ENCODE measurements around the gene UGCG. TPM values are rescaled to one million over a fixed set of nuclear protein-coding genes. Genes with fewer than 3 reads are reported as not detected.
A peak's percentile ranks its signal among the peaks of the same experiment; 100 is the strongest.

The UGCG gene
- total RNA-seq, 1 experiment from 2014 or later, result 27.6 TPM

DNA sequence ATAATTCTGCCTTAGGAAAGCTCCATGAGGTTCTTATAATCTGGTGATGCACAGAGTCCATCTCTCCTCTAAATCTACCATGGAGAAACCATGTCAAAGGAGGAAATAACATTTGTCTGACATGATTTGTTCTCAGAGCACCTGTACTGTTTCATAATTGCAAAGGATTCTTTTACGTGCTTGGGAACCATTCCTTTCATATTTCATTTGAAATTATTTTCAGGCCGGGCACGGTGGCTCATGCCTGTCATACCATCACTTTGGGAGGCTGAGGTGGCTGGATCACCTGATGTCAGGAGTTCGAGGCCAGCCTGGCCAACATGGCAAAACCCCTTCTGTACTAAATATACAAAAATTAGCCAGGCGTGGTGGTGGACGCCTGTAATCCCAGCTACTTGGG is 65.4 kb downstream of the UGCG start:
- no peak for DNase-seq
- H3K27me3 ChIP-seq (ENCODE audit: control insufficient read depth, insufficient read depth, low read length), result no peaks in the 10 kb centered on the region
- no peaks in the 10 kb centered on the region for H3K36me3 ChIP-seq (replicated peaks; ENCODE audit: control insufficient read depth, insufficient read depth, low read length)
- H3K4me3 ChIP-seq (ENCODE audit: insufficient read depth, low read depth, low read length), result no peak overlapping the region

DNA sequence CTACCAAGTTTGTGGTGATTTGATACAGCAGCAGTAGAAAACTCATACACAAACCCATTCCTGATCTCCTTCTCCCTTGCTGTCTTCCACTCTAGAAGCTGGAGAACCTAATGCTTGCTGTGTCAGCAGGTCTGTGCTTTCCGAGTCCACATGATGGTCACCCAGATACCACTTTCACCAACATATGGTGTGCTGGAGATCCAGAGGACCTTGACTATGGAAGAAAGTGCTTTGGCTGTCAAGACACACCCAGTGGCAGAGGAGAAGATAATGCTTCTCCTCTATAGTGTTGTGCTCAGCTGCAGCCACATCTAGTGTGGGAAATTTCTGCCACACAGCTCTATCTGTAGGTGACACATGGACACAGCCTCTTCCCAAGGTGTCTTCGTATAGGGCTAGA is 67.4 kb downstream of the UGCG start:
- Histone ChIP-seq H3K36me3 (replicated peaks; ENCODE audit: control insufficient read depth, insufficient read depth, low read length) (no peaks in the 10 kb centered on the region), H3K27me3 (ENCODE audit: control insufficient read depth, insufficient read depth, low read length) (no peaks in the 10 kb centered on the region), H3K4me3 (ENCODE audit: insufficient read depth, low read depth, low read length) (no peak overlapping the region)
- no peak for DNase-seq

DNA sequence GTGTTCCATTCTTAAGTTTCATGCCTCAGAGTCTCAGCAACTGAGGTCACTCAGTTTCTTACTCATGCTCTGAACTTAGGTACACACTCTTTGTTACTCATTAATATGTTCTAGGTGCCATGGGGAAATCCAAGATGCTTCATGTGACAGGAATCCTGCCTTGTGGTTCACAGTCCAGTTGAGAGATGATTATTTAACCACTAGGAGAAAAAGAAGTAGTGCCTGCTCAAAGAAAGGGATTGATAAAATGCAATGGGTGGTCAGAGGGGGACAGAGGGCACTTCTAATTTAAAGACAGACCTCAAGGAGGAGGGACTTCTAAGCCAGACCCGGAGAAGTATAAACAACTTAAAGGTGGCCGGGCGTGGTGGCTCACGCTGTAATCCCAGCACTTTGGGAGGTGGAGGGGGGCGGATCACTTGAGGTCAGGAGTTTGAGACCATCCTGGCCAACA is 69.0 kb downstream of the UGCG start:
- no peak for DNase-seq
- Histone ChIP-seq H3K4me3 (ENCODE audit: insufficient read depth, low read depth, low read length) (no peak overlapping the region), H3K36me3 (replicated peaks; ENCODE audit: control insufficient read depth, insufficient read depth, low read length) (no peaks in the 10 kb centered on the region), H3K27me3 (ENCODE audit: control insufficient read depth, insufficient read depth, low read length) (no peaks in the 10 kb centered on the region)

DNA sequence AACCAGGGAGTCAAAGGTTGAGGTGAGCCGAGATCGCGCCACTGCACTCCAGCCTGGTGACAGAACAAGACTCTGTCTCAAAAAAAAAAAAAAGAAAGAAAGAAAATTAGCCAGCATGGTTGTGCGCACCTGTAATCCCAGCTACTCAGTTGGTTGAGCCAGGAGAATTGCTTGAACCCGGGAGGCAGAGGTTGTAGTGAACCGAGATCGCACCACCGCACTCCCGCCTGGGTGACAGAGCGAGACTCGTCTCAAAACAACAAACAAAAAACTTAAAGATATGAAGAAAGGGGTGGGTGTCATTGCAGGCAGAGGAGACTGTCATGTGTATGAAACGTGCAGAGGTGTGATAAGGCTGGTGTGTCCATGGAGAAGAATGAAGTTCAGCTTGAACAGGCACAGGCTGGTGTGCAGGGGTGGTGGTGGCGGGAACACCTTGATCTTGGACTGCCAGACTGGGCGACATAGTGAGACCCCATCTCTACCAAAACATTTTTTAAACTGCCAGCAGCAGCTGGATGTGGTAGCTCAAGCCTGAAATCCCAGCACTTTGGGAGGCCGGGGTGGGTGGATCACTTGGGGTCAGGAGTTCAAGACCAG is 69.6 kb downstream of the UGCG start:
- no peak overlapping the region for H3K4me3 ChIP-seq (ENCODE audit: insufficient read depth, low read depth, low read length)
- H3K36me3 ChIP-seq (replicated peaks; ENCODE audit: control insufficient read depth, insufficient read depth, low read length), result no peaks in the 10 kb centered on the region
- no peaks in the 10 kb centered on the region for H3K27me3 ChIP-seq (ENCODE audit: control insufficient read depth, insufficient read depth, low read length)
- DNase-seq, result no peak

DNA sequence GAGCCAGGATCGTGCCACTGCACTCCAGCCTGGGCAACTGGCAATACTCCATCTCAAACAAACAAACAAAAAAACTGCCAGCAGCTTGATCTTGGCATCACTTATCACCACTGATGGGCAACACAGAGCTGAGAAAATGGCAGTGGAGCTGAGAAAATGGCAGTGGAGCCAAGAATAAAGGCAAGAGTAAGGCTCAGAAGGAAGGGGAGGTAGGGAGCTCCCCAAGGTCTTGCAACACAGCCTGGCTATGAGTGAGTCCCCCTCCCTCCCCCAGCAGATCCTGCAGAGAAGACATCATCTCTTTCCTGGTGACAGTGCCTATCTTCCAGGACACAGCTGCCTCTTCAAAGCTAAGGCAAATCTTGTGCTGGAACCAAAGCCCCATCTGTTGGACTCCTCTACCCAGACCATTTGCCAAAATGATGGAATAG is 70.3 kb downstream of the UGCG start:
- Histone ChIP-seq H3K36me3 (replicated peaks; ENCODE audit: control insufficient read depth, insufficient read depth, low read length) (no peaks in the 10 kb centered on the region), H3K4me3 (ENCODE audit: insufficient read depth, low read depth, low read length) (no peak overlapping the region), H3K27me3 (ENCODE audit: control insufficient read depth, insufficient read depth, low read length) (no peaks in the 10 kb centered on the region)
- no peak for DNase-seq

DNA sequence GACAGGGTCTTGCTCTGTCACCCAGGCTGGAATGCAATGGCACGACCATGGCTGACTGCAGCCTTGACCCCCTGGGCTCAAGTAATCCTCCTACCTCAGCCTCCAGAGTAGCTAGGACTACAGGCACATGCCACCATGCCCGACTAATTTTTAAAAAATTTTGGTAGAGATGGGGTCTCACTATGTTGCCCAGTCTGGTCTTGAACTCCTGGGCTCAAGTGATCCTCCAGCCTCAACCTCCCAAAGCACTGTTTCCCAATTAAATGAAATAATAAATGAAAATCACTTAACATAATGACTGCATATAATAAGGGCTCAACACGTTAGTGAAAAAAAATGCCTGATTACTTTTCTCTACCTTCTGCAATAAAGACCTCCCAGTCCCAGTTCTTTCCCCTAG is 71.0 kb downstream of the UGCG start:
- no peak overlapping the region for H3K4me3 ChIP-seq (ENCODE audit: insufficient read depth, low read depth, low read length)
- H3K36me3 ChIP-seq (replicated peaks; ENCODE audit: control insufficient read depth, insufficient read depth, low read length), result no peaks in the 10 kb centered on the region
- DNase-seq, result no peak
- no peaks in the 10 kb centered on the region for H3K27me3 ChIP-seq (ENCODE audit: control insufficient read depth, insufficient read depth, low read length)

DNA sequence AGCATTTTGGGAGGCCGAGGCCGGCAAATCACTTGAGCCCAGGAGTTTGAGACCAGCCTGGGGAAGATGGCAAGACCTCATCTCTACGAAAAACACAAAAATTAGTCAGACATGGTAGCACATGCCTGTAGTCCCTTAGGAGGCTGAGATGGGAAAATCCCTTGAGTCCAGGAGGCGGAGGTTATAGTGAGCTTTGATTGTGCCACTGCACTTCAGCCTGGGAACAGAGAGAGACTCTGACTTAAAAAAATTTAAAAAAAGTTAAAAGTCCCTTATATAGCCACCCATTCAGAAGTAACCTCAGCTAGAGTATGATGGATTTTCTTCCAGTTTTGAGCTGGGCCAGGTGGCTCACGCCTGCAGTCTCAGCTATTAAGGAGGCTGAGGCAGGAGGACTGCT is 72.4 kb downstream of the UGCG start:
- no peak for DNase-seq
- Histone ChIP-seq H3K4me3 (ENCODE audit: insufficient read depth, low read depth, low read length) (no peak overlapping the region), H3K27me3 (ENCODE audit: control insufficient read depth, insufficient read depth, low read length) (no peaks in the 10 kb centered on the region), H3K36me3 (replicated peaks; ENCODE audit: control insufficient read depth, insufficient read depth, low read length) (no peaks in the 10 kb centered on the region)

DNA sequence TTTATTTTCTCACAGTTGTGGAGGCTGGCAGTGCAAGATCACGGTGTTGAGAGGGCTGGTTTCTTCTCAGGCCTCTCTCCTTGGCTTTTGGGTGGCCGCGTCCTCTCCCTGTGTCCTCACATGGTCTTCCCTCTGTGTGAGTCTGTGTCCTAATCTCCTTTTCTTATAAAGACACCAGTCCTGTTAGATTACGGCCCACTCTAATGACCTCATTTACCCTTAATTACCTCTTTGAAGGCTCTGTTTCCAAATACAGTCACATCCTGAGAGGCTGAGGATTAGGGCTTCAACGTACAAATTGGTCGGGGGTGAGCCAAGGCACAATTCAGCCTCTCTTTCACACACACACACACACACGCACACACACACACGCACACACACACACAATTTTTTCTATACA is 73.0 kb downstream of the UGCG start:
- Histone ChIP-seq H3K4me3 (ENCODE audit: insufficient read depth, low read depth, low read length) (no peak overlapping the region), H3K27me3 (ENCODE audit: control insufficient read depth, insufficient read depth, low read length) (no peaks in the 10 kb centered on the region), H3K36me3 (replicated peaks; ENCODE audit: control insufficient read depth, insufficient read depth, low read length) (no peaks in the 10 kb centered on the region)
- no peak for DNase-seq

DNA sequence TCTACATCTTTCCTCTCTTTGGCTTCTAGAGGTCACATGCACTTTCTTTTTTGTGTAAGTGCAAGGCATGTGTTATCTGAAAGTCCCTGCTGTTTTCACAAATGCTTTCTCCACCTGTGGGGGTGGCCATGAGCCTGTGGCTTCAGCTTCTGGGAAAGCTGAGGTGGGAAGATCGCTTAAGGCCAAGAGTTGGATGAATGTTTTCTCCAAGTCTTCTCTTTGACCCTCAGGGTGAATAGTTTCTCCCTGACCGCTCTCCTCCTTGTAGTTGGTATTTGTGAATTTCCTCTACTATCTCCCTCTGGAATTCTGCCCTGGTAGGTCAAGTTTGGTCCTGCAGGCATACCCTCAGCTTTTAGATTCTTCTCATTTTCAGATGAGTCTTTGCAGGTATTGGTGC is 74.2 kb downstream of the UGCG start:
- no peak for DNase-seq
- Histone ChIP-seq H3K27me3 (ENCODE audit: control insufficient read depth, insufficient read depth, low read length) (no peaks in the 10 kb centered on the region), H3K36me3 (replicated peaks; ENCODE audit: control insufficient read depth, insufficient read depth, low read length) (no peaks in the 10 kb centered on the region), H3K4me3 (ENCODE audit: insufficient read depth, low read depth, low read length) (no peak overlapping the region)

DNA sequence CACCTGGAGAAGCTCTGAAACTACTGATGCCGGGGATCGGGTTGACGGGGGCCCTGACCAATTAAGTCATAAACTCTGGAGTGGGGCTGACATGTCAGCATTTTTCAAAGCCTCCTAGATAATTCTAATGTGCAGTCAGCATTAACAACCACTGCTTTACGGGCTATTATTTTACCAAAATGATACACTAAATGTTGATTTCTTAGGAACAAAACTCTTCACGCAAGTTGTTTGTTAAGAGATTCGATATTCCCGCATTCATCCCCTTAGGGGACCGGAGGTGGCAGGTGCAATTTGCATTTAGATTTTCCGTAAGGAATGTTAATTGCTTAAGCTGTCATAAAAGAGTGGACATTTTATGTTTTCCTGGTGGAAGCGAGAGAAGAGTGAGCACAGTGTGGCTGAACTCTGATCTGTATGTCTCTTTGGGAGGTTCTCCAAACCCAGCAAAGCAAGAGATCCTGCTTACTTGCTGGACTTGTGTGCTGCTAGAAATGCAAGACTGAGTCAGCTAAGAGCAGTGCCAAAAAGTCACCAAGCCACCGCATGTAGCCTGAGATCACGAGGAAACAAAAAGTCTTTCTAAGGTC is 77.6 kb downstream of the UGCG start:
- DNase-seq, result no peak
- no peaks in the 10 kb centered on the region for H3K27me3 ChIP-seq (ENCODE audit: control insufficient read depth, insufficient read depth, low read length)
- H3K36me3 ChIP-seq (replicated peaks; ENCODE audit: control insufficient read depth, insufficient read depth, low read length), result no peaks in the 10 kb centered on the region
- no peak overlapping the region for H3K4me3 ChIP-seq (ENCODE audit: insufficient read depth, low read depth, low read length)

DNA sequence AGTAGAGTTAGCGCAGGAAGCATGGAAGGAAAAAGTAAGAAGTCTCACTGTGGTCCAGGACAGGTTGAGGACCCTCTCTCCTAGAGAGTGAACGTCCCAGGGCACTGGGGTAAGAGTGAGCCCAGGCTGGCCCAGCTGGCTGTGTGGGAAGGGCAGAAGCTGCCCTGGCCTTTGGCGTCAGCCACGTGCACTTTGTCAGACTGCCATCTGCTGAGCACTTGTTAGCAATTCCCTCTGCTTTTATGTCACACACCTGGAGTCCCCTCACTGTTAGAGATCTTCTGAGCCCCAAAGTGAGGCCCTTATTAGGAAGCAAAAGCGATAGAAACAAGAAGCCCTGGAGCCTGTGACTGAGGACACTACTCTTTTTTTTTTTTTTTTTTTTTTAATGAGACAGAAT is 79.1 kb downstream of the UGCG start:
- no peaks in the 10 kb centered on the region for H3K36me3 ChIP-seq (replicated peaks; ENCODE audit: control insufficient read depth, insufficient read depth, low read length)
- H3K4me3 ChIP-seq (ENCODE audit: insufficient read depth, low read depth, low read length), result no peak overlapping the region
- peak; percentile 48 for DNase-seq
- H3K27me3 ChIP-seq (ENCODE audit: control insufficient read depth, insufficient read depth, low read length), result no peaks in the 10 kb centered on the region

DNA sequence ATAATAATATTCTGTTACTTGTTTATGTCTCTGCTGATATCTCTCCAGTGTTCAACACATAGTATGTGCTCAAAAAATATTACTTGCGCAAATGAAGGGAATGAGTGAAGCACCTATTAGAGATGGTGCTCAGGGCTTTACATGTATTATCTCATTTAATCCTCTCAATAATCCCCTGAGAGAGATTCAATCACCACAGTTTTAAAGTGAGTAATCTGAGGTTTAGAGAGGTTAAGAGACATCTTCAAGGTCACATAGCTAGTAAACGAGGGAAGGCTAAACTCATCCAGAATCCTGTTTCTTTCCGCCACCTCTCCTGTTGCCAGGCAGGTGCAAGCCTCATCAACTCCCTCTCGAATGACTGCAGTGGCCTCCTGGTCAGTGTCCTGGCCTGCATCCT is 82.0 kb downstream of the UGCG start:
- no peak overlapping the region for H3K4me3 ChIP-seq (ENCODE audit: insufficient read depth, low read depth, low read length)
- DNase-seq, result no peak
- no peaks in the 10 kb centered on the region for H3K36me3 ChIP-seq (replicated peaks; ENCODE audit: control insufficient read depth, insufficient read depth, low read length)
- H3K27me3 ChIP-seq (ENCODE audit: control insufficient read depth, insufficient read depth, low read length), result no peaks in the 10 kb centered on the region

DNA sequence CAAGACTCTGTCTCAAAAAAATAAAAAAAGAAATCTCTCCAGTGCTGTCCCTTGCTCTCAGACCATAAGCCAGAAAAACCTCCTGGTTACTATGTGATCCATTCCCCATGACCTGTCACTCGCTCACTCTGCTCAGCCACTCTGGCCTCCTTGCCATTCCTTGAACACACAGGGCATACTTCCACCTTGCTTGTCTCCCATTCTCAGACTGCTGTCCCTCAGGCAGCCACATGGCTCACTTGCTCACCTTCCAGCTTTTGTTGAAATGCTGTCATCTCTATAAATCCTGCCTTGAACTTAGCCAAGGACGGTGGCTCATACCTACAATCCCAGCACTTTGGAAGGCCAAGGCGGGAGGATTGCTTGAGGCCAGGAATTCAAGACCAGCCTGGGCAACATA is 82.9 kb downstream of the UGCG start:
- Histone ChIP-seq H3K4me3 (ENCODE audit: insufficient read depth, low read depth, low read length) (no peak overlapping the region), H3K27me3 (ENCODE audit: control insufficient read depth, insufficient read depth, low read length) (no peaks in the 10 kb centered on the region), H3K36me3 (replicated peaks; ENCODE audit: control insufficient read depth, insufficient read depth, low read length) (no peaks in the 10 kb centered on the region)
- no peak for DNase-seq

DNA sequence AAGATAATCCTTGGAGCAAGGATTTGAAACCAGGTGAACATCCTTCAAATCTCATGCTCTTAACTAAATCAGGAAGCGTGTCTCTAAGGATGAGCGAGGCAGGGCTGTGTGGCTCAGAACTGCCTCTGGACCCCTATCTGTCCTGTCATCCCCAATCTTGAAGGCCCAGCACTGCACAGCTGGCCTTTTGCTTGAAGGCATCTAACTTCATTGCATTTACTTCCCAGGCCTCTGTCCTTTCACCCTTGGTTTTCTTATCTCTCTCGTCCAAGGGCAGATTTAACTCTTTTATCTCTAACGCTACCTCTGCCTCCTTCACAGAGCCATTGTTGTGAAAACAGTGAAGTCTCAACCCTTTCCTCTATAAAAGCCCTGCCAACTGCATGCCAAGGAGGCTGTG is 83.8 kb downstream of the UGCG start:
- no peak overlapping the region for H3K4me3 ChIP-seq (ENCODE audit: insufficient read depth, low read depth, low read length)
- no peak for DNase-seq
- no peaks in the 10 kb centered on the region for H3K27me3 ChIP-seq (ENCODE audit: control insufficient read depth, insufficient read depth, low read length)
- no peaks in the 10 kb centered on the region for H3K36me3 ChIP-seq (replicated peaks; ENCODE audit: control insufficient read depth, insufficient read depth, low read length)

DNA sequence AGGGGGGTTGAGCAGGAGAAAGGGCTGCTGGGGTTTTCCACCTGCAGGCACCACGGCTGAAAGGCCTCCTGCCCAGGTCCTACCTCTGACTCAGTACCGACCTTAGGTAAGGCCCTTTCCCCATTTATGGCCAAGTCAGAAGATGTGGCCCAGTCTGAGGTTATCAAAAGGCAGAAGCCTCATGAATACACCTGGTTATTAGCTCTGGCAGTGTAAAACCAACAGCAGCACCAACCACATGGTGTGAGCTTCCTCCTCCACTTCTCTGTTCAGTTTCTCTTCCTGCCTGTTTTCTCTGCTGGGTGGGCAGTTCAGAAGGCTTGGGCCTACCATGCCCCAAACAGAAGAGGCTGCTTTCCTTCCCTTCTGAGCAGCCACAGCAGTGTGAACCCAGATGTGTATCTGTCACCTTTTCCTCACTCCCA is 86.9 kb downstream of the UGCG start:
- Histone ChIP-seq H3K36me3 (replicated peaks; ENCODE audit: control insufficient read depth, insufficient read depth, low read length) (no peaks in the 10 kb centered on the region), H3K4me3 (ENCODE audit: insufficient read depth, low read depth, low read length) (no peak overlapping the region), H3K27me3 (ENCODE audit: control insufficient read depth, insufficient read depth, low read length) (no peaks in the 10 kb centered on the region)
- DNase-seq, result no peak

All from H7 (cell line).